UCSD-AML1 (cell line): ENCODE data around the gene ENO2.

ENCODE experiments used
- DNase-seq: peaks from one replicate; lab custom pipeline; 2025; ENCODE audit not compliant: unreplicated experiment; lab: John Stamatoyannopoulos, UW

Gene ENO2

DNA sequence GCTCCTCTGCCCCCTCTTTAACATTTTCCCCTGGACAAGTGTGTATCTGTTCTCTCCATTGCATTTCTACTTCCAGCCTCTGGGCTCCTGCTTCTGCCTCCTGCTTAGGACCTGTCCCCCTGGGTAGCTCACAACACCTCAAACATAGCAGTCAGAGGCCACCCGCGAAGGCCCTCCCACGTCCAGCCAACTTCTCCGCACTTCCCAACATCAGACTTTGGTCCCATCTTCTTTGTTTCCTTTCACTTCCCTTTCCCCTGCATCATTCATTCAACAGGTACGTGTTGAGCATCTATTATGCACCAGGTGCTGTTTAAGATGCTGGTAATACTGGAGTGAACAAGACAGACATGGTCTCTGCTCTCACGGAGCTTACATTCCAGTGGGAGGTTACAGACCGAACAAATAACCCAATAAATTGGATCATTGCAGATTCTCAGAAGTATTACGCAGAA lies 32.6 kb downstream of the ENO2 start:
- no peak for DNase-seq

DNA sequence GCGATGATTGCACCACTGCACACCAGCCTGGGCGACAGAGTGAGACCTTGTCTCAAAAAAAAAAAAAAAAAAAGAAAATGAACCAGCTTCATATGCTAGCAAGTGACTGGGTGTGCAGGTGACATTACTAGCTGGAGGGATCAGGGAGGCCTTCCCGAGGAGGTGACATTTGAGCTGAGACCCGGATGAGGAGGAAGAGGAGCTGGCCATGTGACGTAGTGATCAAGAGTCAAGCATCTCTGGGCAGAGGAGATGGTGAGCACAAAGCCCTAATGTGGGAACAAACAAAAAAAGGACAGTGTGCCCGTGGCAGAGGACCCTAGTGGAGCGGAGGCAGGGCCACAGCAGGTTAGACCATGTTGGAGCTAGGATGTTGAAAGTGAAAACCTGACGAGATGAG lies 33.2 kb downstream of the ENO2 start:
- no peak for DNase-seq

DNA sequence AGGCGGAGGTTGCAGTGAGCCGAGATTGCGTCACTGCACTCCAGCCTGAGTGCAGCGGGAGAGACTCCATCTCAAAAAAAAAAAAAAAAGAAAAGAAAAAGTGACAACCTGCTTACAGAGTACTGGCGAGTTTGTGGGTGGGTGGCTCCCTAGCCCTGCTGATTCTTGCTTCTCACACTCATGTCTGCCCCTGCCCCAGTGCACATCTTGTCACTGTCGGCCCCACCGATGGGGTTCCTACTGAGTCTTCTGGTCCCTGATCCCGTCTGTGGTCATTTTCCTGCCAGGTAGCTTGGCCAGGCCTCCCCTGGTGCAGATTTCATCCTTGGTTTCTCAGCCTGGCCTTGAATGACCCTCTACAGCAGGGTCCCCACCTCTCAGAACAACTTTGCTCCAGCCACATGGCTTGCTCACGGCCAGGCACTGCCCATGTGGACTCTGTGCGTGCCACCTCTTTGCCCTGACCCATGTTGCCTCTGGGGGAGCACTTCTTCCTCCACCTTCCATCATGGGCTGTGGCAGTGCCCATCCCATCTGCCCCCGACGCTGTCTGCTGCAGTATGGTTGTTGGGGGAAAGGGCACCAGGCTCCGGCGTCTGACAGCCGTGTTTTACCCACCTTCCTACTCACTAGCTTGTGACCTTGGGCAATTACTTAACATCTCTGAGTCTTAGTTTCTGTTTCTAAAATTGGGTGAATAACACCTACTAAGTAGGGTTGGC lies 34.7 kb downstream of the ENO2 start:
- DNase-seq, result peak; percentile 34

GRCh38 chr12:6950401-6950801 lies 36.0 kb downstream of the ENO2 start:
- DNase-seq, result peak; percentile 49

GRCh38 chr12:6950811-6951540 lies 36.6 kb downstream of the ENO2 start, which contains the start of gene PTPN6:
Gene PTPN6 (plus strand): TSS chr12:6951356. CDS start chr12:6951513, 157 bp downstream.
- peak; percentile 86 for DNase-seq

- no peak for DNase-seq
Observed at GRCh38 chr12:6951551-6952120, 37.3 kb downstream of the ENO2 start.

DNA sequence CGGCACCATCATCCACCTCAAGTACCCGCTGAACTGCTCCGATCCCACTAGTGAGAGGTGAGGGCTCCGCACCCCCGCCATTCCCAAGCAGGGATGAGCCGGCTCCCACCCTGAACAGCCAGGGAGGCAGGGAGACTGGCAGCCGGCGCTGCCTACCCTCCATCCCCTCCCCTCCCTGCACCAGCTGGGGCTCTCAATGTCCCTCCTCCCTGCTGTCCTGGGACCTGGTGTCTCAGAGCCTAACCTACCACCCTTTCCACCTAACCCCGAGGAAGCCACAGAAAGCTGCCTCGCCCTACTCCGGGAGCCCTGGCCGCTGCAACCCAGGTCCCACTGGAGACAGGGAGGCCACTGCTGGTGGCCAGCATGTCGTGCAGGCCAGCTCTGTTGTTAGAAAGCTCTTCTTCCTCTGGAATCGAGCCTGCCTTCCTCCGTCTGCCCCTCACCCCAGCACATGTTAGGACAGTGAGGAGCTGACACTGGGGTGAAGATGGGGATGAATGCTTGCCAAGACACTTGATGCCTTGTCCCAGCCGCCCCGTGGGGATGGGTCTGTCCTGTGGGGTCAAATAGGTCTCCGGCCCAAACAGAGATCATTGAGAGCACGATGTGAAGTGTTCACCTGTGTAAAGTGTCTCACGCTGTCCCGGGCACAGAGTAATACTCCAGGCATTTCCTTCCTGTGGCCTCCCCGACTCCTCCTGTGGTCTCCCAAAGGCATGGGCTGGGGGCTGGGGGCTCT lies 37.9 kb downstream of the ENO2 start:
- peak; percentile 69 for DNase-seq

- peak; percentile 65 for DNase-seq
Observed at GRCh38 chr12:6952863-6953441, 38.6 kb downstream of the ENO2 start.

GRCh38 chr12:6953442-6954315 lies 39.3 kb downstream of the ENO2 start:
- DNase-seq, result peak; percentile 92

DNA sequence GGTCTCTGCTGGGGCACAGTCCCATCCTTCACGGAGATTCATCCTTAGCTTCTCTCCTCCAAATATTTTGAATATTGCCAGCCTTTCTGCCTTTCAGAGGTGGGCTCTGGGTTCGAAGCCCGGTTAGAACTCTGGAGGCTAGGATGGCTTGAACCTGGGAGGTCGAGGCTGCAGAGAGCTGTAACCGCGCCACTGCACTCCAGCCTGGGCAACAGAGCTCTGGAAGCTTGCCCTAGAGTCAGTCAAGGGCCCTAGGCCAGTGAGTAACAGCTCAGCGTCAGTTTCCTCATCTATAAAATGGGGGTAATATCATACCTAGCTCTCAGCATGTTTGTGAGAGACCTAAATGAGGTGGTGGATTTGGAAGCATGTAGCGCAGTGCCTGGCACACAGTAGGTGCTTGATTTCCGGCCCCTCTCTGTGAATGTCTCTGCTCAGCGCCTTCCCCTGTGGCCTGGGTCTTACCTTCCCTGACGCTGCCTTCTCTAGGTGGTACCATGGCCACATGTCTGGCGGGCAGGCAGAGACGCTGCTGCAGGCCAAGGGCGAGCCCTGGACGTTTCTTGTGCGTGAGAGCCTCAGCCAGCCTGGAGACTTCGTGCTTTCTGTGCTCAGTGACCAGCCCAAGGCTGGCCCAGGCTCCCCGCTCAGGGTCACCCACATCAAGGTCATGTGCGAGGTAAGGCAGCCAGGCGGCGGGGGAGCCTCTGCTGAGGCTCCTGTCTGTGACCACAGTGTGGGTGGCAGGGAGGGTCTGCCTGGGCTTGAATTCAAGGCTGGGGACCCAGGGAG lies 40.1 kb downstream of the ENO2 start:
- DNase-seq, result no peak

DNA sequence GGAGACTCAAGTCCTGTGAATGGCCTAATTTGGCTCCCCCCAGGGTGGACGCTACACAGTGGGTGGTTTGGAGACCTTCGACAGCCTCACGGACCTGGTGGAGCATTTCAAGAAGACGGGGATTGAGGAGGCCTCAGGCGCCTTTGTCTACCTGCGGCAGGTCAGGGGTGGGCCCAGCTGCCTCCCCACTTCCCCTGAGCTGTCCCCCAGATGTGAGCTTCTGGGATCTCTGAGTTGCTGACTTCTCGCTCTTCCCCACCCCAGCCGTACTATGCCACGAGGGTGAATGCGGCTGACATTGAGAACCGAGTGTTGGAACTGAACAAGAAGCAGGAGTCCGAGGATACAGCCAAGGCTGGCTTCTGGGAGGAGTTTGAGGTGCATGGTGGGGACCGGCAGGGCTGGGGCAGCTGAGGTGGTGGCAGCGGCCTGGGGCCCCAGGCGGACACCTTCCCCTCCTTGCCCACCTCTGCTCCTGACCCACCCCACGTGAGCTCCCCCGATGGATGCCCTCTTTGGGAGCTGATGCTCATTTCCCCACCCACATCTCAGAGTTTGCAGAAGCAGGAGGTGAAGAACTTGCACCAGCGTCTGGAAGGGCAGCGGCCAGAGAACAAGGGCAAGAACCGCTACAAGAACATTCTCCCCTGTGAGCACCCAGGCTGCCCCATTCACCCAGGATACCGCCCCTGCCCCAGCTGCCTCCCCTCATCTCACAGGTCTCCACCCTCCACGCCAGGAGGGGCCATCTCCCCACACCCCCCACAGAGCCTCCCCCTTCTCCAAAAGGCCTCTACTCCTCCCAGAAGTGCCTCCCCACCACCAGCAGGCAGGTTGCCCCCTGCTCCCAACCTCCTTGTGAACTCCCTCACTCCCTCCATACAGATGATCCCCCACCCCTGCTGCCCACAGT lies 41.0 kb downstream of the ENO2 start:
- no peak for DNase-seq

- no peak for DNase-seq
Observed at GRCh38 chr12:6956021-6956727, 41.8 kb downstream of the ENO2 start.

DNA sequence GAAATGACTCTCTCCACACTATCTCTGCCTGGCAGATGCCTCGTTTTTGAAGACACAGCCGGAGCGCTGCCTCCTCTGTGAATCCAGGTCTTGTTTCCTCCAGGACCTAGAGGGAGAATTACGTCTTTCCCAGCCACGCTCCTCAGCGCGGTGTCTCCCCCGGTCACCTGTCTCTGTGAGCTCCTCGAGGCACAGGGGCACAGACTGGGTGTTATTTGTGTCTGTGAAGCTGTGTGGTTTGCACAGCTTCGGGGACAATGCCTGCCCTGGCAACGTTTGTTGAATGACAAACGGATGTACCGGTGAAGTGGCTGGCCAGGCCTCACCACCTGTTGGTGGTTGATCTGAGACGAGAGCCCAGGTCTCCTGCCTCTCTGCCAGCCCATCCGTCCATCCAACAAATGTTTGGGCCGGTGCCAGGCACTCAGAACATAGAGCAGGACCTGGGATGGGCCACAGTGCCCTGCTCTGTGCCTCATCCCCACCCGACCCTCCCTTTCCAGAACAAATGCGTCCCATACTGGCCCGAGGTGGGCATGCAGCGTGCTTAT lies 42.8 kb downstream of the ENO2 start:
- DNase-seq, result no peak

DNA sequence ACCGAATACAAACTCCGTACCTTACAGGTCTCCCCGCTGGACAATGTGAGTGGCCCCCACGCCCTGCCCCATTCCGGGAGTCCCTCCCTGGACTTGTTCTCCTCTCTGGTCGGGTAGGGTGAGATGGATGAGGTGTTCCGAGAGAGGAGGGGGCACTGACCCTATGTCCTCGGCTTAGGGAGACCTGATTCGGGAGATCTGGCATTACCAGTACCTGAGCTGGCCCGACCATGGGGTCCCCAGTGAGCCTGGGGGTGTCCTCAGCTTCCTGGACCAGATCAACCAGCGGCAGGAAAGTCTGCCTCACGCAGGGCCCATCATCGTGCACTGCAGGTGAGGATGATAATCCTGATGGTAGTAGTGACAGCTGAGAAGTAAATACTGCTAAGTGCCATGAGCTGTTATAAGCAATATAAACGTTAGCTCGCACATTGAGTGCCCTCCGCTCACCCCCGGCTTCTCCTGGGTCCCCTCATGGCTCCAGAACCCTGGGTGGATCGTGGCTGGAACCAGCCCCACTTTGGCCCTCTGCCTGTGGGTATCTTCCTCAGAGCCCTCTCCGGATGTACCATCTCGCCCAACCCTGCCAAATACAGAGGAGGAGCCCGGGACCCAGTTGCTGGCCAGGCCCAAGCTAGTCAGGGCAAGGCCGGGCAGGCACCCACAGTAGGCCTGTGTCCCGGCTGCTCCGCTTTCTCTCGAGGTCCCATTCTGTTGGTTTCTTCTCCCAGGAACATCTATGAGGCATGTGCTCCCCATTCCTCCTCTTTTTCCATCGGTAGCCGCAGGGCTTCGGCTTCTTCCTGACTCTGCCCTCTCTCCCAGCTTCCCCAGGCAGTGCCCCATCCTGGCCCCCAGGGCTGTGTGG lies 43.6 kb downstream of the ENO2 start:
- DNase-seq, result no peak

DNA sequence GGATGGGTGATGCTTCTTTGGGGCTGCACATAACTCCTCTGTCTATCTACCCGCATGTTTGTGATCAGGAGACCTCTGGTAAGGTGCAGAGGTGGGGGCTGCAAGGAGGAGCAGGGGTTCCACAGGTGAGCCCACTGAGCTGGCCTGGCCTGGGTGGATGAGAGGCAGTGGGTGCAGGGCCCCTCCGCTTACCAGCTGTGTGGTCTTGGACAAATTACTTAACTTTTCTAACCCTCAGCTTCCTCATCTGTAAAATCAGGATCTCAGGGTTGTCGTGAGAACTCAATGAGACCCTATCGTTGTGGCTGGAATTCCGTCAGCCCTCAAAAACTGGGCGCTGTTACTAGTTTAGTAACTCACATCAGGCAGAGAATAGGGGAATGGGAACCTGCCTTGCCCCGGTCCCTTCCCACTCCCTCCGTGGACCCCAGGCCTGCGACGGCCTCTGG lies 44.3 kb downstream of the ENO2 start:
- DNase-seq, result no peak
